ENCODE results near the gene BMF. TPM values are rescaled to one million over a fixed set of nuclear protein-coding genes. Genes with fewer than 3 reads are reported as not detected.

BMF gene
- total and polyA plus RNA-seq, 2 experiments from 2014 or later, result 15.9 to 41.8 TPM

- H3K4me3 ChIP-seq, result no peak overlapping the region
- no peak overlapping the region for H2AFZ ChIP-seq
- H3K9me3 ChIP-seq (ENCODE audit: low read depth), result no peaks in the 10 kb centered on the region
- TF ChIP-seq EZH2 (IDR thresholded peaks at IDR 0.05; ENCODE audit: borderline replicate concordance) (no peak), CTCF (IDR thresholded peaks at IDR 0.05; ENCODE audit: poor library complexity) (no peak), EZH2phosphoT487 (IDR thresholded peaks at IDR 0.05; ENCODE audit: low read depth, severe bottlenecking, unreplicated experiment) (no peak)
- no peak overlapping the region for H3K4me2 ChIP-seq
- no peaks in the 10 kb centered on the region for H3K4me1 ChIP-seq (ENCODE audit: insufficient read depth)
- DNase-seq (ENCODE audit: low spot score), result no peak
- WGBS (ENCODE audit: low lambda C conversion rate, missing lambda C conversion rate), result 92% methylated on average over 2 of the region's 2 CpGs
- no peaks in the 10 kb centered on the region for H3K27me3 ChIP-seq
- H3K27ac ChIP-seq, result no peak overlapping the region
- H3K79me2 ChIP-seq, result no peaks in the 10 kb centered on the region
- H3K36me3 ChIP-seq (replicated peaks; ENCODE audit: insufficient read depth, low read depth), result no peaks in the 10 kb centered on the region
- no peaks in the 10 kb centered on the region for H4K20me1 ChIP-seq (ENCODE audit: insufficient read depth, poor library complexity, severe bottlenecking)
- no peaks in the 10 kb centered on the region for H3K9me2 ChIP-seq (replicated peaks; ENCODE audit: insufficient read depth)
Measured at GRCh38 chr15:40114218-40114617, 5.5 kb upstream of the BMF start.

DNA sequence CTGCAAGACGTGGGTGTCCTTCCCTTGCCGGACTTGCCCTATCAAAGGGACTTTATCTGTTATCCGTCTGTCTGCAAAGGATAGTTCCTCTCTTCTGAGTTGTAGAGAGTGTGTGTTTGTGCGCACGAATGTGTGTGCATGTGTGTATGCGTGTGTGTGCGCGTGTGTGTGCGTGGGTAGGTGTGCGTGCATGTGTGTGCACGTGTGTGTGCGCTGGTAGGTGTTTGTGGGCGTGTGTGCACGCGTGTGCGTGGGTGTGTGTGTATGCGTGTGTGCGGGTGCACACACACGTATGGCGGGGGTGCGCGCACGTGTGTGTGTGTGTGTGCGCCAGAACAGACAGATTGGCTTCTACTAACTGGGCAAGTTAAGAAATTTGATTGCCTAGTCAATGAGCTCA is 4.1 kb upstream of the BMF start:
- DNase-seq (ENCODE audit: low spot score), result no peak
- H3K4me2 ChIP-seq, result no peak overlapping the region
- peaks cover 1% of the 10 kb centered on the region for H3K4me1 ChIP-seq (ENCODE audit: insufficient read depth)
- H3K79me2 ChIP-seq, result peaks cover 7% of the 10 kb centered on the region
- no peak overlapping the region for H3K4me3 ChIP-seq
- WGBS (ENCODE audit: low lambda C conversion rate, missing lambda C conversion rate), result 80% methylated on average over 16 of the region's 24 CpGs
- no peaks in the 10 kb centered on the region for H4K20me1 ChIP-seq (ENCODE audit: insufficient read depth, poor library complexity, severe bottlenecking)
- H3K36me3 ChIP-seq (replicated peaks; ENCODE audit: insufficient read depth, low read depth), result no peaks in the 10 kb centered on the region
- no peaks in the 10 kb centered on the region for H3K27me3 ChIP-seq
- TF ChIP-seq EZH2 (IDR thresholded peaks at IDR 0.05; ENCODE audit: borderline replicate concordance) (no peak), CTCF (IDR thresholded peaks at IDR 0.05; ENCODE audit: poor library complexity) (no peak), EZH2phosphoT487 (IDR thresholded peaks at IDR 0.05; ENCODE audit: low read depth, severe bottlenecking, unreplicated experiment) (no peak)
- no peaks in the 10 kb centered on the region for H3K9me3 ChIP-seq (ENCODE audit: low read depth)
- no peak overlapping the region for H3K27ac ChIP-seq
- H2AFZ ChIP-seq, result no peak overlapping the region
- no peaks in the 10 kb centered on the region for H3K9me2 ChIP-seq (replicated peaks; ENCODE audit: insufficient read depth)

DNA sequence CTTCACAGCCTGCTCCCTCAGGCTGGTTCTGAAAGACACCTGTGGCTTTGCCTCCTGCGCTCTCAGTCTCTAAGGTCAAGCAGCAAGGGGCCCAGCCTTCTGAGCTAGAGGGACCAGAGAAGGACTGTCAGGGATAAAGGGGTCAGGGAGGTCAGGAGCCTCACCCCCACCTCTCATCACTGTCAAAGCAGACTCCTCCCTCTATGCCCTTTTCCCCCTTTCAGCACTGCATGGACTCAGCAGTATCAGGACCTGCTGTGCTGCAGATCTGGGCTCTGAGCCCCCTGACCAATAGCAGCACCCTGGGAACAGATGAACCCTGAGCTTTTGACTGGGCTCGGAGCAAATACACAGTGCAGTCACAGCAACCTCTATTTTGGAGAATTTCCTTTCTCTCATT is 3.2 kb upstream of the BMF start:
- Histone ChIP-seq H3K4me1 (ENCODE audit: insufficient read depth) (peaks cover 10% of the 10 kb centered on the region), H3K79me2 (peaks cover 12% of the 10 kb centered on the region), H3K9me2 (replicated peaks; ENCODE audit: insufficient read depth) (no peaks in the 10 kb centered on the region), H3K27ac (no peak overlapping the region), H3K36me3 (replicated peaks; ENCODE audit: insufficient read depth, low read depth) (no peaks in the 10 kb centered on the region), H3K4me3 (no peak overlapping the region), H3K4me2 (no peak overlapping the region), H4K20me1 (ENCODE audit: insufficient read depth, poor library complexity, severe bottlenecking) (no peaks in the 10 kb centered on the region), H2AFZ (no peak overlapping the region), H3K27me3 (no peaks in the 10 kb centered on the region), H3K9me3 (ENCODE audit: low read depth) (no peaks in the 10 kb centered on the region)
- DNase-seq (ENCODE audit: low spot score), result no peak
- WGBS (ENCODE audit: low lambda C conversion rate, missing lambda C conversion rate), result 77% methylated on average over 2 of the region's 2 CpGs
- TF ChIP-seq EZH2 (IDR thresholded peaks at IDR 0.05; ENCODE audit: borderline replicate concordance) (no peak), CTCF (IDR thresholded peaks at IDR 0.05; ENCODE audit: poor library complexity) (no peak), EZH2phosphoT487 (IDR thresholded peaks at IDR 0.05; ENCODE audit: low read depth, severe bottlenecking, unreplicated experiment) (no peak)

Data from hepatocyte (in vitro differentiated cells).